ENCODE measurements around the gene CIT. TPM values are rescaled to one million over a fixed set of nuclear protein-coding genes. Genes with fewer than 3 reads are reported as not detected.

Gene CIT
- total and polyA plus RNA-seq, 10 of the 15 experiments (the other 5 are each of a cell fraction or from before 2014, with no cell fraction given): 1.0 to 38.2 (median 14.9) TPM

- no TSS peak for BruUV-seq (replicated peaks)
- Histone ChIP-seq H3K4me1 (ENCODE audit: control insufficient read depth, insufficient read depth, low read length) (peaks cover 21% of the 10 kb centered on the region), H3K4me3 (no peak overlapping the region), H3K9ac (ENCODE audit: control insufficient read depth, insufficient read depth, low read length) (no peak overlapping the region), H3K9me3 (replicated peaks; ENCODE audit: control insufficient read depth, insufficient read depth, low read length) (no peaks in the 10 kb centered on the region), H4K20me1 (ENCODE audit: control insufficient read depth, insufficient read depth) (no peaks in the 10 kb centered on the region), H2AFZ (ENCODE audit: control insufficient read depth, low read depth, low read length) (no peak overlapping the region), H3K27ac (ENCODE audit: control insufficient read depth, insufficient read depth) (no peak overlapping the region), H3K4me2 (ENCODE audit: control insufficient read depth, insufficient read depth) (no peak overlapping the region), H3K27me3 (replicated peaks in 1 of 2; ENCODE audit: control insufficient read depth in 2 of 2, insufficient read depth in 2 of 2, low read length in 1 of 2) (no peaks in the 10 kb centered on the region), H3K36me3 (ENCODE audit: control insufficient read depth in 2 of 2, insufficient read depth in 2 of 2, low read length in 1 of 2) (no peaks in the 10 kb centered on the region), H3K79me2 (ENCODE audit: control insufficient read depth, insufficient read depth, low read length) (peaks cover 15% of the 10 kb centered on the region)
- SMC1A ChIA-PET (ENCODE audit: uncharacterized antibody, unreplicated experiment): interaction anchor here (0.7 to 0.8 kb wide), 2 partner anchors 9 to 13 kb away, joined by 3 read pairs; no protein-coding TSS in a partner anchor
- ATAC-seq (no peak), FAIRE-seq (no peak), DNase-seq (ENCODE audit: low read depth, low spot score) (no peak)
- TF ChIP-seq SMAD1 (IDR thresholded peaks at IDR 0.05; ENCODE audit: low read depth, partially characterized antibody) (no peak), NFYB (IDR thresholded peaks at IDR 0.05; ENCODE audit: insufficient read depth, low read depth, low read length) (no peak), EZH2 (IDR thresholded peaks at IDR 0.05; ENCODE audit: borderline replicate concordance, control insufficient read depth, low read depth, low read length) (no peak), NFXL1 (IDR thresholded peaks at IDR 0.05; ENCODE audit: borderline replicate concordance) (no peak), YY1 (IDR thresholded peaks at IDR 0.05; ENCODE audit: low read depth, low read length) (no peak), EED (IDR thresholded peaks at IDR 0.05; ENCODE audit: low read depth) (no peak), ZSCAN29 (IDR thresholded peaks at IDR 0.05) (no peak), JUND (IDR thresholded peaks at IDR 0.05; ENCODE audit: low read depth, low read length) (no peak), TCF7 (IDR thresholded peaks at IDR 0.05; ENCODE audit: borderline replicate concordance) (no peak), RUNX3 (IDR thresholded peaks at IDR 0.05; ENCODE audit: low read length) (no peak), E2F4 (IDR thresholded peaks at IDR 0.05; ENCODE audit: low read depth, low read length) (no peak), SKIL (IDR thresholded peaks at IDR 0.05; ENCODE audit: low read depth, poor library complexity, severe bottlenecking) (no peak), ATF7 (IDR thresholded peaks at IDR 0.05; ENCODE audit: low read depth) (no peak), NBN (IDR thresholded peaks at IDR 0.05) (no peak), ZNF384 (IDR thresholded peaks at IDR 0.05; ENCODE audit: borderline replicate concordance, low read depth, low read length) (no peak), CTCF (IDR thresholded peaks at IDR 0.05 in 2 of 3, conservative IDR thresholded peaks at IDR 0.05 in 1 of 3; ENCODE audit: control insufficient read depth in 2 of 3, extremely low read depth in 1 of 3, insufficient read depth in 1 of 3, low read depth in 3 of 3, low read length in 3 of 3) (no peak)
- 91% methylated on average over 1 of the region's 1 CpG for WGBS (ENCODE audit: insufficient coverage, insufficient replicate concordance, low lambda C conversion rate, missing lambda C conversion rate)
- CTCF ChIA-PET: interaction anchor here (1.3 to 2.3 kb wide), 4 partner anchors 12 to 17 kb away, joined by 3 to 15 read pairs (median 8); no protein-coding TSS in a partner anchor
- intact Hi-C loops (cut with micrococcal nuclease; ENCODE audit: unreplicated experiment): loop anchor here (5.0 kb wide), 3 partner anchors 222 to 323 kb away; partner anchors contain the start of gene BICDL1
- POLR2A ChIA-PET: interaction anchor here (1.9 kb wide), 1 partner anchor 17 kb away, joined by 12 read pairs; no protein-coding TSS in a partner anchor
- RAD21 ChIA-PET (ENCODE audit: unreplicated experiment): interaction anchor here (2.0 kb wide), 1 partner anchor 17 kb away, joined by 15 read pairs; no protein-coding TSS in a partner anchor
- in situ Hi-C loops (cut with MboI): loop anchor here (25.0 kb wide), 1 partner anchor 1527 kb away; the partner anchor contains the start of gene PEBP1
These were observed 212.5 kb downstream of the CIT start for GRCh38 chr12:119664642-119665041.
